PFSK-1 (cell line): ENCODE results near the gene CHERP.

Source experiments
- FOXP2 ChIP-seq: optimal IDR thresholded peaks from 2 replicates; pipeline ENCODE3; 2011; ENCODE audit warnings: borderline replicate concordance, control low read depth, inconsistent platforms; ENCODE audit not compliant: insufficient read depth; ENCODE audit errors: extremely low read length, extremely low read depth
- POLR2AphosphoS5 ChIP-seq: IDR thresholded peaks from 2 replicates; pipeline ENCODE4 v1.6.1; 2012; ENCODE audit warnings: low read depth, mild to moderate bottlenecking, control low read depth, low read length, moderate library complexity
- SIN3A ChIP-seq: IDR thresholded peaks from 2 replicates; pipeline ENCODE4 v1.6.1; 2012; ENCODE audit warnings: mild to moderate bottlenecking, low read length, moderate library complexity, borderline replicate concordance; ENCODE audit not compliant: insufficient read depth
- TAF1 ChIP-seq: IDR thresholded peaks from 2 replicates; pipeline ENCODE4 v1.6.1; 2012; ENCODE audit warnings: low read length, control low read depth, borderline replicate concordance; ENCODE audit not compliant: insufficient read depth
- TF ChIP-seq, protein P1 (sequence below), 2 experiments: IDR thresholded peaks; 2 replicates each; pipeline versions ENCODE4 v1.6.1 to v1.8.0; 2011 to 2012; ENCODE audit warnings: low read depth in 2 of 2, low read length in 2 of 2, control low read depth in 1 of 2, inconsistent platforms in 1 of 2, mild to moderate bottlenecking in 1 of 2, moderate library complexity in 1 of 2; ENCODE audit not compliant: insufficient read depth in 1 of 2

CHERP gene

DNA sequence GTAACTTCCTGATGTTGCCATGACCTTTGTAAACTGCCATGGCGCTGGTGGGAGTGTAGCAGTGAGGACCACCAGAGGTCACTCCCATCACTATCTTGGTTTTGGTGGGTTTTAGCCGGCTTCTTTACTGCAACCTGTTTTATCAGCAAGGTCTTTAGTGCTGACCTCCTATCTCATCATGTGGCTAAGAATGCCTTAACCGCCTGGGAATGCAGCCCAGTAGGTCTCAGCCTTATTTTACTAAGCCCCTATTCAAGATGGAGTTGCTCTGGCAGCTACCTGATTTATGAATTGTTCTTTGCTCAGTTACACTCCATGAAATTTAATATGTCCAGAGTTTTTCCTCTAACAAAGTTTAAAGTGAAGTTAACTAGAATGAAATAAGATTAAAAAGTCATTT lies 65.8 kb downstream of the CHERP start:
- no peak for TF ChIP-seq FOXP2
- TF ChIP-seq SIN3A: no peak
- TF ChIP-seq, protein P1, sequence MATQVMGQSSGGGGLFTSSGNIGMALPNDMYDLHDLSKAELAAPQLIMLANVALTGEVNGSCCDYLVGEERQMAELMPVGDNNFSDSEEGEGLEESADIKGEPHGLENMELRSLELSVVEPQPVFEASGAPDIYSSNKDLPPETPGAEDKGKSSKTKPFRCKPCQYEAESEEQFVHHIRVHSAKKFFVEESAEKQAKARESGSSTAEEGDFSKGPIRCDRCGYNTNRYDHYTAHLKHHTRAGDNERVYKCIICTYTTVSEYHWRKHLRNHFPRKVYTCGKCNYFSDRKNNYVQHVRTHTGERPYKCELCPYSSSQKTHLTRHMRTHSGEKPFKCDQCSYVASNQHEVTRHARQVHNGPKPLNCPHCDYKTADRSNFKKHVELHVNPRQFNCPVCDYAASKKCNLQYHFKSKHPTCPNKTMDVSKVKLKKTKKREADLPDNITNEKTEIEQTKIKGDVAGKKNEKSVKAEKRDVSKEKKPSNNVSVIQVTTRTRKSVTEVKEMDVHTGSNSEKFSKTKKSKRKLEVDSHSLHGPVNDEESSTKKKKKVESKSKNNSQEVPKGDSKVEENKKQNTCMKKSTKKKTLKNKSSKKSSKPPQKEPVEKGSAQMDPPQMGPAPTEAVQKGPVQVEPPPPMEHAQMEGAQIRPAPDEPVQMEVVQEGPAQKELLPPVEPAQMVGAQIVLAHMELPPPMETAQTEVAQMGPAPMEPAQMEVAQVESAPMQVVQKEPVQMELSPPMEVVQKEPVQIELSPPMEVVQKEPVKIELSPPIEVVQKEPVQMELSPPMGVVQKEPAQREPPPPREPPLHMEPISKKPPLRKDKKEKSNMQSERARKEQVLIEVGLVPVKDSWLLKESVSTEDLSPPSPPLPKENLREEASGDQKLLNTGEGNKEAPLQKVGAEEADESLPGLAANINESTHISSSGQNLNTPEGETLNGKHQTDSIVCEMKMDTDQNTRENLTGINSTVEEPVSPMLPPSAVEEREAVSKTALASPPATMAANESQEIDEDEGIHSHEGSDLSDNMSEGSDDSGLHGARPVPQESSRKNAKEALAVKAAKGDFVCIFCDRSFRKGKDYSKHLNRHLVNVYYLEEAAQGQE (IDR thresholded peaks at IDR 0.05; ENCODE audit: insufficient read depth in 1 of 2, low read depth in 2 of 2, low read length in 2 of 2): no peak
- no peak for TF ChIP-seq TAF1
- TF ChIP-seq POLR2AphosphoS5: no peak

DNA sequence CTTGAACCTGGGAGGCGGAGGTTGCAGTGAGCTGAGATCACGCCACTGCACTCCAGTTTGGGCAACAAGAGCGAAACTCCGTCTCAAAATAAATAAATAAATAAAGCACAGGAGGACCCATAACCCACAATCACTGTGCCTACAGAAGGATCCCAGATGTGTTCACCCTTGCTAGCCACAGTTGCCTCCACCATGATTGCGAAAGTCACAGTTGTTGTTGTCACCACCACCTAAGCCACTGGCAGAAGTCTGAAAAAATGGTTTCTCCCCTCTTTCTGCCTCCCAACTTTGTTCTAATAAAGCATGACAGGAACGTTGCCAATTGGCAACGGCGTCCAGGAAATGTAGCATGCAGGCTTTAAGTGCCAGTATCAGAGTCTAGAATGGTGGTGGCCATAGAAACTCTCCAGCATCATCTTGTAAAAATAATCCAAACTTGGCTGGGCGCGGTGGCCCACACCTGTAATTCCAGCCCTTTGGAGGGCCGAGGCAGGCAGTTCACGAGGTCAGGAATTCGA lies 68.3 kb downstream of the CHERP start:
- TF ChIP-seq FOXP2: no peak
- no peak for TF ChIP-seq POLR2AphosphoS5
- TF ChIP-seq, protein P1 (IDR thresholded peaks at IDR 0.05; ENCODE audit: insufficient read depth in 1 of 2, low read depth in 2 of 2, low read length in 2 of 2): no peak
- TF ChIP-seq SIN3A: no peak

DNA sequence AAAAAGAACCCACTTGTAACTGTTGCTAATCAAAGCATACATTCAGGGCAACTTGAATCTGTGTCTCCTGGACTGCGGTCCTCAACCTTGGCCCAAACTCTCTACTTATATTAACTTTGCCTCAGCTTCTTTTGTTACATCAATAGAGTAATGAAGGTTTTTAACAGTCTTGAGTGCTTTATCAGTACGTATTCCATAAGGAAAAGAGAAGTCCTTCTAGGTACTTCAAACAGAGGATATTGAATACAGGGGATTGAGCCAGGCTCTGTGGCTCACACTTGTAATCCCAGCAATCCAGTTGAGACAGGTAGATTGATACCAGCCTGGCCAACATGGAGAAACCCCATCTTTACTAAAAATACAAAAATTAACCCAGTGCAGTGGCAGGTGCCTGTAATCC lies 69.2 kb downstream of the CHERP start:
- TF ChIP-seq POLR2AphosphoS5: no peak
- TF ChIP-seq TAF1: no peak

DNA sequence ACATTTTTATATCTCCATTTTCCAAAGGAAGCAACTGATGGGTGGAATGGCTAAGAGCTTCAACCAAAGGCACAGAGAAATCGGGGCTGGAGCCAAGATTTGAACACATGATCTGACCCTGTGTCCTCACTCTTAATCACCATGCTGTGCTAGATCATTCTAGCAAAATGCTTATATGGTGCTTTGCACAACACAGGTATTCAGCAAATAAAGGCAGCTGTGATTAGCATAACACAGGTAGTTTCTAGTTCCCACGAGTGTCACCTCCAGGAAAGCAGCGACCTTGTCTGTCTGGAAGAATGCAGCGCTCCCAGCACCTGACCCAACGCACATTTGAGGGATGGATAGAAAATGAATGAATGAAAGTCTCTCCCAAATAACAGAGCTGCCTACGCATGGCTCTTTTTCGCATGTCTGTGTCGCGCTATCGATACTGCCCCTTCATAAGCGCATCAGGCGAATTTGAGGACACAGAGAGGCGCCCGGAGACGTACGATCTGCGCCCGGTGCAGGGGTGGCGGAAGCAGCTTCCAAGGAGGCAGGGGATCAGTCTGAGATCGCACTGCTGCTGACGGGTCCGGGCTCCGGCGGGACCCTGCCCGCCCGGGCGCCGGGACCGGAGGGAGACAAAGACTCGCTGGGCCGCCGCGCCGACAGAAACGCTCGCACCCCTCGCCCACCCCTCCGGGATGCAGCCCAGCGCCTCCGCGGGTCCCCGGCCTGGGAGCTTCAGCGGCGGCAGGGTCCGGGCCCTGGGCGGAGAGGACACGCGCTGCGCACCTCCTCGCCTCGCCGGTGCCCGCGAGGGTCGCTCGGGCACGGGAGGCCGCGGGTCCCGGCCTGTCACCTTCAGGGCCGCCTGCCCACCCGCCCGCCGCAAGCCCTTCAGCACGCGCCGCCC lies 71.1 kb downstream of the CHERP start:
- TF ChIP-seq, protein P1 (IDR thresholded peaks at IDR 0.05; ENCODE audit: insufficient read depth in 1 of 2, low read depth in 2 of 2, low read length in 2 of 2): no peak
- no peak for TF ChIP-seq POLR2AphosphoS5
- TF ChIP-seq TAF1: no peak
- no peak for TF ChIP-seq SIN3A
- no peak for TF ChIP-seq FOXP2

DNA sequence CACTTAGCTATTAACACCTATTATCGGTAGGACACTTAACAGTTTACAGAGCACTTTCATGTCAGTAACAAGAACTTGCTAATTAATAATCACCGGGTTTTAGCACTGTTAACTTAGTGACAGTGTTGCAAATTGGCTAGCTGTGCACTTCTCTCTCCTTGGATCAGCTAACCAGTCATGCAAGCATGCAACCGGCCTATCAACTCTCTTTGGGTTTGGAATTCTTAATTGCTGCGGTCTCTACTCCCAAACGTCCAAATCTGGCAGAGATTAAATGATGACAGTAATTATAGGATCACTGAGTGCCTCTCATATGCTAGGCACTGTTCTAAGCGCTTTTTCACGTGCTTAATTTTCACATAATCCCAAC lies 71.7 kb downstream of the CHERP start:
- TF ChIP-seq POLR2AphosphoS5 (no peak), FOXP2 (no peak), SIN3A (no peak), TAF1 (no peak)
- TF ChIP-seq, protein P1 (IDR thresholded peaks at IDR 0.05; ENCODE audit: insufficient read depth in 1 of 2, low read depth in 2 of 2, low read length in 2 of 2): no peak
